GM21786 (cell line): Measurements from ENCODE around the gene TAF8.

Source experiments
- ATAC-seq: cut with Tn5 transposase; IDR thresholded peaks from one replicate; pipeline ENCODE4 v1.9.1; 2021; ENCODE audit not compliant: unreplicated experiment

The TAF8 gene

GRCh38 chr6:42049948-42050296 is 402 bp upstream of the TAF8 start:
- ATAC-seq, result no peak

GRCh38 chr6:42051268-42051653 is 937 bp downstream of the TAF8 start:
- no peak for ATAC-seq

GRCh38 chr6:42053601-42054000 is 3.3 kb downstream of the TAF8 start:
- ATAC-seq, result no peak

GRCh38 chr6:42059743-42060142 is 9.4 kb downstream of the TAF8 start:
- no peak for ATAC-seq

GRCh38 chr6:42066156-42066675 is 15.9 kb downstream of the TAF8 start:
- ATAC-seq, result no peak

- ATAC-seq, result no peak
Measured at GRCh38 chr6:42068173-42068572, 17.8 kb downstream of the TAF8 start.

GRCh38 chr6:42068872-42069522 is 18.7 kb downstream of the TAF8 start:
- no peak for ATAC-seq

GRCh38 chr6:42071881-42072583 is 21.7 kb downstream of the TAF8 start:
- ATAC-seq, result no peak

GRCh38 chr6:42073287-42073686 is 23.0 kb downstream of the TAF8 start:
- ATAC-seq, result no peak

GRCh38 chr6:42075159-42075838 is 25.0 kb downstream of the TAF8 start:
- ATAC-seq, result no peak

- no peak for ATAC-seq
Measured at GRCh38 chr6:42078386-42078785, 28.1 kb downstream of the TAF8 start.

GRCh38 chr6:42079941-42080464 is 29.7 kb downstream of the TAF8 start:
- ATAC-seq, result no peak

GRCh38 chr6:42083530-42083929 is 33.2 kb downstream of the TAF8 start:
- ATAC-seq, result no peak

GRCh38 chr6:42084889-42085288 is 34.6 kb downstream of the TAF8 start:
- ATAC-seq, result no peak

GRCh38 chr6:42086046-42087035 is 36.0 kb downstream of the TAF8 start:
- no peak for ATAC-seq

- no peak for ATAC-seq
Measured at GRCh38 chr6:42088101-42088591, 37.8 kb downstream of the TAF8 start.

- ATAC-seq, result no peak
Measured at GRCh38 chr6:42090819-42091717, 40.7 kb downstream of the TAF8 start.

- no peak for ATAC-seq
Measured at GRCh38 chr6:42091718-42092023, 41.3 kb downstream of the TAF8 start.

GRCh38 chr6:42093582-42094329 is 43.4 kb downstream of the TAF8 start:
- ATAC-seq, result no peak
